Measurements from ENCODE around the gene DDHD1.

Gene DDHD1

DNA sequence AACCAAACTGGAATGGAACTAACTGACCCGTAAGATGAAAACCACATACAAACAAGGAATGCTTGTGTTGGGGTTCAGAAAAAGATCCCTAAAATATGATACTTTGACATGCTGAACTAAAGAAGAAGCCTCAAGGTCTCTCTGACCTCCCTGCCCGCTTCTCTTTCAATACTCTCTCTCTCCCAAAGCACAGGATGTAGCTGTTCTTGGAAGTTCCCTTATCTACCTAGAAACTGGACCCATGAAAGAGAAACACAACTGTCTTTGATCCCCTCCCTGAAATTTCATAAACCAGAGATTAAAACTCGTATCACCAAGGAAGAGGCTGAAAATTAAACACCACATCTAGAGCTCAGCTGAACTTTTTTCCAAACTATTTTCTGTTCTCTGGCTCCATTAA lies 125.6 kb downstream of the DDHD1 start:
- peak; percentile 5 for DNase-seq

DNA sequence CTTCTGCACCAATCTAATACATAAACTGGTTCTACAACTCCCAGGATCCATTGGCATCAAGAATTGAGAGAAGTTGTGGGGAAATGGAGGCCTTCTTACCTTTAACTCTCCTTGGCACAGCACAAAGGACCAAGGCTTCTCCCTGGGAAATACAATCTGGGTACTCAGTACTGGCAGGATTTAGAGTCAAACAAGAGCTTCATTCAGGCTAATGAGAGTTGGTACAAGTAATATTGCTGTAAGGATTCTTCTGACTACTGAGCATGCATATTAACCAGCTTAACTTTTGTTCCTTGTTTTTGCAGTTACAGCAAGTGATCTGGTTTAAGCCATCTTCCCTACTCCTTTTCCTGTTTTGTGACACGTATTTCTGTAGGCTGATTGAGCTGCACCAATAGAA lies 126.1 kb downstream of the DDHD1 start:
- DNase-seq: no peak

DNA sequence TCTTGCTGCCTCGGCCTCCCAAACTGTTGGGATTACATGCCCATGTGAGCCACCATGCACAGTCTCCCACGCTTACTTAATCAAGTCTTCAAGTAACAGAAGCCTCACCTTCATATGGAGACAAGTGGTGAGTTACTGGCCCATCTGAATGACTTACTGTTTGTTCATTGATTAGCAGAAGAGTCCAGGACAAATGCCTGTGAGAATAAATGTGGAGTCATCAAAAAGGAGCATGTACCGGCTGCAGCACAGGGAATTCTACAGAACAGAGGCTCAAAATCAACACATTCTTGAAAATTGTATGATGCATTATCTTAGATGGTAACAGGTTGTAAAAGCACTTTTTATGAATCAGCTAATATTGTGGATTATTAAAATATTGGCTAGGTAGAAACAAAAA lies 129.8 kb downstream of the DDHD1 start:
- DNase-seq: no peak

DNA sequence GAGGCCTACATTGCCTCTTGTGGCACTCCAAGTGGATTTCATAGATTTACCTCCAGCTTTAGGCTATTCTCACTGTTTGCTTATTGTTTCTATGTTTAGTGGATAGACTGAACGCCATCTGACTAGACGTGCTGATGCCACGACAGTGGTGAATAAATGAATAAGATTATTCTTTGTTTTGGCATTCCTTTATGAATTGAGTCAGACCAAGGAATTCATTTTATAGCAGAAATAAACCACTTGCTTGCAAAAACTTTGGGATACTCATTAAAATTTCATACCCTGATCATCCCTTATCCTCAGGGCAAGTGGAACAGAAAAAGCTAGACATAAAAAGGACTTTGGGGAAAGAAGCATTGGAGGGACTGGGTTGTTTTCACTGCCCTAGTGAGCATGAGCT lies 130.5 kb downstream of the DDHD1 start:
- DNase-seq: no peak

DNA sequence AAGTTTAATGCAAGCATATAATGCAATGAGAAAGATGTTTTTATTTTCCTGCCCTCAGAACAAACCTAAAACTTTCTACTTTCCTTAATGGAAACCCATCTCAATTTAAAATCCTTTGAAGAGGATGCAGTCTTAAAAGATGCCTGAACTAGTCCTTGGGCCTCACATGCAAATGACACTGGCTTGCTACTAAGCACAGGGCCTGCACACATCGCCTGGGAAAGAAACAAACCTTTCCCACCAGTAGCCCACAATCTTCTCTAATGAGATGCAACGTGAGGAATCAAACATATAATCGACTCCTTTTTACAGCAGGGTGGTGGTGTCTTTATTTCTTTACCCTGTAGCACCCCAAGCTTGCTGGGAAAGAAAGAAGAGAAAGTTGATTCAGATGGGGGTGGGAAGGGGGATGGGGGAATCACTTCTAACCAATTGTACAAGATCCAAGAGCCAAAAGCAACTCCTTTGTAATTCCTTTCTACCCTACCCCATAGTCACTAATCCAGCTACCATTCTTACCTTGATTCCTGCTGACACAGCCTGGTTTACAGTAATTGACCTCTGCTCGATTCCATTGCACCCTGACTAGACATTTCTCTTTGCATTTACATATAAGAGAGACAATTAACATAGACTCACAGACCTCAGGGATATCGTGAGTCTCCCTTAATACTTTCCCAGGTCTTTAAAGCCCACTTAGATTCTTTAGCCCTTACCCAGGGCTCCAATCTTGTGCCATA lies 132.8 kb downstream of the DDHD1 start:
- no peak for DNase-seq

DNA sequence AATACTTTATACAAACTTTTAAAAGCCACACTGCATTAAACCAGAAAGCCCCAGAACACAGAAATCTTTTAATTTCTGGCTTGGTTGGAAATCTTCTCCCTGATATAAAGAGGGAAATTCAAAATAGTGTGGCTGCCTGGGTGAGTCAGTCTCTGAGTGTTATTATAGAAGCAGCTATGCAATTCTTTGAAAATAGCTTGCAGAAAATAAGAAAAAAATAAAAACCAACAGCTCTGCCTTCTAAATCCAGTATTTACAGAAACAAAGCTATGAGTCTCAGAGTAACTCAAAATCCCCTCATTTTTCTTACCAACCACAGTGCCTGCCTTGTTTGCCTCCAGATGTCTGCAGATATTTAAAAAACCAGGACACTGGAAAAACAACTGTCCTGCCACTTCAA lies 133.7 kb downstream of the DDHD1 start:
- no peak for DNase-seq

DNA sequence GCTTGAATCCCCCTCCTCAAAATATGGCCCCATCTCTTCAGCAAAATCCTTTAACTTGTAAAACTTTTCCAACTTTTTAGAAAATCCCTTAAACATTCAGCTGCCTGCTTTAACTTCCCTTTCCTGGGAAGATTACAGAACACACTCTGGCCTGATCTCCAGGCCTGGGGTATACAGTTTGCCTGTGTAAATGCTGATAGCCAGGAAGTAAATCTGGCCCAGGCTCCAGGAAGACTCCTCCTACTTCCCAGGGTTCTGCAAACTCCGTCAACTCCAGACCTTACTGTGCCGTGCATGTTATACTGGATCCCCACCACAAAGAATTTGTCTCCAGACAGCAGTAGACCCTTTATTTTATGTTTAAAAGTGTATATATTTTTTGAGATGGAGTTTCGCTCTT lies 135.3 kb downstream of the DDHD1 start:
- no peak for DNase-seq

DNA sequence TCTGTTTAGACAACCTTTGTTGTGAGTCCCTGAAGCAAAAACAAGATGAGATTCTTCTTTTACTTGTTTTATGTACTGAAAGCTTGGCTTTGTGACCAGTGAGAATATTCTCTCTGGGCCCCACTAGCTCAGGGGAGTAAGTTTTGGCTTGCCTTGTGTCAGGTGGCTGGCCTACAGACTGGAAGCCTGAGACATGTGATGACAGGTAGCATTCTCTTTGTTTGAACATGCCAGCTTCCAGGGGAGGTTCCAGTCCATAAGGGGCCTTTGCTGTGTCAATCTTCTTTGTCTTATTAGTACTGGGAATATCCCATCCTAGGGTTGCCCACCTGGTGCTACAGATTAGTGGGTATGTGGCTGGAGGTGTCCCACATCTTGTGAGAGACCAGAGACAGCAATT lies 136.2 kb downstream of the DDHD1 start:
- no peak for DNase-seq

DNA sequence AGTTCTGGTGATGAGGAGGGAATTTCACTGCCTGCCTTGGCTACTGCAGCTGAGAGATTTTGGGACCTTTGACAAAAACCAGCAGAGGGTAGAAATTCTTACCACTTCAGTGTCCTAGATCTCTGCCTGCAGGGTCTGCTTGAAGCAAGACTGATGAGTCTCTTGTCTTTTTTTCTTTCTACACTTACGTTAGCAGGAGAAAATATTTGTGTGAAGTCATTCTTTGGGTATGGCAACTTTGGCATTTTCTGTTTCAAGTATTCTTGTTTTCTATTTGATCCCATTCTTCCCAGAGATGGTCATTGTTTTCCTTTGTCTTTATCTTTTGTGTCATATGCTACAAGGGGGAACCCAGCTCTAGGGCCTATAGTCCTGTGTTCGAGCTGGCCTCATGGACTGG lies 136.6 kb downstream of the DDHD1 start:
- no peak for DNase-seq

DNA sequence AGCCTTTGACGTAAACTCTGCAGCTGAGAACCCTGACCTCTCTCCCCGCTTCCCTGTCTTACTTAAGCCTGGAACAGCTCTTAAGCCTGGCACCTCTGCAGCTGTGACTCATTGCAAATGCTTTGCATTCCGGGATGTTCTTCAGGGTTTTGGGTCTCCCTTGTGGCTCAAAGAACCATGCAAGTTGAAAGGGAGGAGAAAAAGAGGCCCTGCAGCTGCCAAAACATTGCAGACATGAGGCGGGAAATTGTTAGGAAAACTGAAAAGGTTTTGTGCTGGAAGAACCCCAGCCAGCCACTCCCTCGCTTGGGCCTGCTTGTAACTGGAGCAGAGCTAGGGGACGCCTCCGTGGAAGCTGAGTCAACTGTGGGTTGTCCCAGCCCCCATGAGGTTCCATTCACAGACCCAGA lies 142.1 kb downstream of the DDHD1 start:
- DNase-seq: no peak

DNA sequence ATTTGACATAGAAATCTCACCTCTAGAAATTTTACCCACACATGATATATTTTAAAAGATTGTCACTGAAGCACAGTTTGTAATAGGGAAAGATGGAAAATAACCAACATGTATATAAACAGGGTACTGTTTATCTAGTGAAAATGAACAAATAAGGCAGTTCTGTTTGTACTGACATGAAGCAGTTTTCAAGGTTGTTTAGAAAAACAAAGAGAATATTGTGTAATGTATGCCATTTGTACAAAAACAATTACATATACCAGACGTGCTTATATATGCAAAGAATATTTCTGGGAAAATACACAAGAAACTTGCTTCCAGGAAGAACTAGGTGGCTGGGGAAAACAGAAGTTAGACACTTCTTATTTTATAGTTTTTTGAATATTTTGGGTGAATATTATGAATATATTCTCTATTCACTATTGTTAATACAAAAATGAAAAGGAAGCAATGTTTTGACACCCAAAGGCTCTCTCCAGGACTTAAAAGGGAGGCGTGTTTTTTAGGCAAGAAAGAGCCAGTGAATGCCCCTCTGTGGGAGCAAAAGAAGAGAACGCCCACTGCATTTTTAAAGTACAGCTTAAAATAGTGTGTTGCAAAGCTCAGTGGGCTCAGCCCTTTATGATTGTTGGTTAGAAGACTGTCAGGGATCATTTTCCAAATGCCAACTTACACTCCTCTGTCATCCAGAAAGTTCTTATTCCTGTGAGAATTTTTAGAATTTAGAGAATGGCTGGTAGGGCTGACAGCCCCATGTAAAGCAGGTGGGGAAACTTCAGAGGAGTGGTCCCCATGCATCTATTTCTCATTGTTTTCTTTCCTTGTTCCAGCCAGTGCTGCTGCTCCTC lies 142.7 kb downstream of the DDHD1 start:
- no peak for DNase-seq

DNA sequence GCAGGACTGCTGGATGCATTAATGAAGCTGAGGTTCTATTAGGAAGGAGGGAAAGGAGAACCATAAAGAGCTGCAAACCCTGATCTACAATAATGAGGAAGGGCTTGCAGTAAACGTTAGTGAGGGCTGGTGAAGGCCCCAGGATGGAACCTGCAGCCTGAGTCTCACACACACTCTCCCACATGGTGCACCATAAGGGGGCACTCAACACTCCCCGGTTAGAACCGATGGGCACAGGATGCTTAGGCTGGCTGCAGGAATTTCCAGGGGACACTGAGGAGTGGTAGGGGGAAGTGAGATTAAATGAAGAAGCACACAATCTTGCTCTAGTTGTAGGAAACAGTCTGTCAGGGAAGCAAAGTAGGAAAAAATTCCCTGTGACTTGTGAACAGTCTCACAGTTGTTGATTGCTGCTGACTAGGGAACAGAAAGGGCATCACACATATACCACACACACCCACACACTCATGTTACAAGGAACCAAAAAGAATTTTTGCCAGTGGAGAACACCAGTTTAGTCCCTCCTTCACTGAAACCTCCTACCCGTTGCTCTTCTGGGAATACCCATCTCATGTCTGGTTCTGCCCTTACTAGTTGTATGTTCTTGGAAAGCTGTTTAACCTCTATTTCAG lies 146.1 kb downstream of the DDHD1 start:
- DNase-seq: no peak

DNA sequence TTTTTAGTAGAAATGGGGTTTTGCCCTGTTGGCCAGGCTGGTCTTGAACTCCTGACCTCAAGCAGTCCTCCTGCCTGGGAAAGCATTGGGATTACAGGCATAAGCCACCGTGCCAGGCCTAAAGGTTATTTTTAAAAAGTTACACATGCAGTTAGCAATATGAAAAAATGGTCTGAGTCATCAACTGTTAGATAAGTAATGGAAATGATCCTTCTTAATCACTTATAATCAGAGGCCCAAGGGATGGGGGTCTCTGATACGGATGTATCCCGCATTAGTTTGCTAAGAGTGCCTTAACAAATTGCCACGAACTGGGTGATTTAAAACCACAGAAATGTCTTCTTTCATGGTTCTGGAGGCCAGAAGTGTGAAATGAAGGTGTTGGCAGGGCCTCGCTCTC lies 148.1 kb downstream of the DDHD1 start:
- DNase-seq: no peak

DNA sequence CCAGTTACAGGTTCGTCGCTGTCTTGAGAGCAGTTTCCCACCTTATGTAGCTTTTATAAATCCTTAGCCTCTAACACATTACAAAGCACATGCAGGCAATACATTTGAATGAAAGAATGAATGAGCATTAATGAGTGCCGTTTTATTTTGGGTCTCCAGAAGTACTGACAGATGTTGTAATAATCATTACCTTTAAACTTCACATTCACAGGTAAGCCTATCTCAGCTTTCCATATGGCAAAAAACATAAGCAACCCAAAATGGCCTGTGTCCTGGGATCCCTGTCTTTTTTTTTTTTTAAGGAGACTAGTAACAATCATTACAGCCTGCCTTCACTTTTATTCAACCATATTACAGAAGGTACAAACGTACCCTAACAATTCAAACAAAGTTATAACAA lies 149.3 kb downstream of the DDHD1 start:
- no peak for DNase-seq

DNA sequence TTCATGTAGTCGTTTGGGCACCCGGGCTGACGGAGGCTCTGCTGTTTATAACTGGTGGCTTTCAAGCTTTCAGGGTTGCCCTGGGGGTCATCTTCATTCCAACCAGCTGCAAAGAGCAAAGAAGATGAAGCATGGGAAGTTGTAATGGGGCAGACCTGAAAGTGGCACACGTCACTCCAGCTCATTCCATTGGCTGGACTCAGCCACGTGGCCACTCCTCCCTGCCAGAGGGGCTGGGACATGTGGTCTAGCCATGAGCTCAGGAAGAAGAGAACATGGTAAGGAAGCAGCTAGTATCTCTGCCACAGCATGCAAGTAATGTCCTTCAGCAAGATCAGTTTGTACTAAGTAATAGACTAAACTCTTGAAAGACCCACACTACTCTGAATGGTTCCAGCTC lies 150.5 kb downstream of the DDHD1 start:
- peak; percentile 16 for DNase-seq

DNA sequence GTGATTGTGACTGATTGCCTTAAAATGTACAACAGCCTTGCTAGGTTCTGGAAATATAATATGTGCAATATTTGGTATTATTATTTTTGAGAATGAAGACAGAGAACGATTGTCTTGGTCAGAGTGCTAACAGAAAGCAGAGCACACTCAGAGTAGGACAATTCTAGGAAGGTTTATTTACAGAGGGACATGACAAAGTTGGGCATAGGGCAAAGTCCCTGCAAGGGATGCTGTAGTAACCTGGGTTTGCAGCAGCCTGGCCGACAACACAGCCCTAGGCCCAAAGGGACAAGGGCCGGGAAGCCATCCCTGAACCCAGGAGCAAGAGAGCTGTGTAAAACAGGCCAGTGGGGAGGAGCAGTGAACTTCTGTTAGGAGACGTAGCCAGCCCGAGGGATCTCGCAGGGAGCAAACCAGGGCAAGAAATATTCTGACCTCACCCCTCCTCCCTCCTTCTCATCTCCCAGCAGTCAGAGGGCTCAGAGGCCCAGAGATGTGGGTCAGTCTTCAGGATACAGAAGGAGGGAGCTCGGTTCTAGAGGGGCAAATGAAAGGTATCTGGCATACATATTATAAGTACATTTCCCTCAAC lies 151.2 kb downstream of the DDHD1 start:
- DNase-seq: no peak

DNA sequence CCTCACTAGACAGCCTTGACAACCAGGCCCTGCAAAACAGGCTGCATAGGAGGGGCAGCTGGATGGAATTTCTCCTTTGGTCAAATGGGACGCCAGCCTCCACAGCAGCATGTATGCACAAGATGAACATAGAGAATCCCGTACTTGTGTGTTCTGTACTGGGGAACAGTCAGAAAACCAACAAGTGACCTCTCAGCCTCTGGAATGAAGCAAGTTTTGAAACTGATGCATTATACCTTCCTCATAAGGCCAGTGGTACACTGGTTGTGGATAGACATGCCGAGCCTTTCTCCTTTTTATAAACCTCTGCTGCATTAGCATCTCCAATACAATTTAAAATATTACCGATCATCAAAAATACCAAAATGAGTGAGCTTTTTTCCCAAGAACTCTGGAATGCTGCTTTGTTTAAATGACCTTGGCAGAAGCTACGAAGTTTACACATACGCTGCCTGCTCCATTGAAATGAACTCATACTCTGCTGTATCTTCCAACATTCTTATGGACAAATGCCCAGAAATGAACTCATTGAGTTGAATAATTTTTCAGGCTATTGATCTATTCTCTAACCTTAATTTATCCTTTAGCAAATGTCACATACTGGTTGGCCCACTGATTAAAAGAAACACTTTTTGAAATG lies 154.6 kb downstream of the DDHD1 start:
- no peak for DNase-seq

DNA sequence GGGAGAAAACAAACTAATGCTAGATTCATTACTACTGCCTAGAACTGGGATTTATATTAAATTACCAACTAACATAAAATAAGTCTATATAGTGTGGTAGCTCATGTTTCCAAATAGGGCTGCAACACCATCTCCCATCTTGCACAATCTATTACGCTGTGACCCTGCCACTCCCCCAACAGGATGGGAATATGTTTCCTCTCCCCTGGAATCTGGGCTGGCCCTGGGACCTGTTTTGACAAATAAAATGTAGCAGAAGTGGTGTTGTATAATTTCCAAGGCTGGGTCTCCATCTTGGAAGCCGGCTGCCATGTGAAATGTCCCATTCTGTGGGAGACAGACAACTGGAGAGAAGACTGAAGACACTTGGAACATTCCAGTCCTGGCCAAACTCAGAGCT lies 156.6 kb downstream of the DDHD1 start:
- DNase-seq: no peak

DNA sequence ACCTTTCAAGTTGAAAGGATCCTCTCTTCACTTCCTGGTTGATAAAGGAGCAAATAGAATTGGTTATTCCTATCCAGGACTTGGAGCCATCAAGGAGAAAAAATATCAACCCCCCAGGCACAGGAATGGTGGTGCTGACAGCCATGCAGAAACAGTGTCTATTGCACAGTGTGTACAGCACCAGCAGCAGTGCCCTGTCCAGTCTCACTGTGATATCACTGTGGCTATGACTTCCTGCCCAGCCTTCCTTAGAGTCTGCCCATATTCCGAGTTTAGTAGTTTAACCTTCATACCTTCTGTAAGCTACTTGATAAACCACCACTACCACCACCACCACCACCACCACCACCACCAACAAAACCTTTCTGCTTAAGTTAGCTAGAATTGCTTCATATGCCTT lies 157.1 kb downstream of the DDHD1 start:
- DNase-seq: no peak

DNA sequence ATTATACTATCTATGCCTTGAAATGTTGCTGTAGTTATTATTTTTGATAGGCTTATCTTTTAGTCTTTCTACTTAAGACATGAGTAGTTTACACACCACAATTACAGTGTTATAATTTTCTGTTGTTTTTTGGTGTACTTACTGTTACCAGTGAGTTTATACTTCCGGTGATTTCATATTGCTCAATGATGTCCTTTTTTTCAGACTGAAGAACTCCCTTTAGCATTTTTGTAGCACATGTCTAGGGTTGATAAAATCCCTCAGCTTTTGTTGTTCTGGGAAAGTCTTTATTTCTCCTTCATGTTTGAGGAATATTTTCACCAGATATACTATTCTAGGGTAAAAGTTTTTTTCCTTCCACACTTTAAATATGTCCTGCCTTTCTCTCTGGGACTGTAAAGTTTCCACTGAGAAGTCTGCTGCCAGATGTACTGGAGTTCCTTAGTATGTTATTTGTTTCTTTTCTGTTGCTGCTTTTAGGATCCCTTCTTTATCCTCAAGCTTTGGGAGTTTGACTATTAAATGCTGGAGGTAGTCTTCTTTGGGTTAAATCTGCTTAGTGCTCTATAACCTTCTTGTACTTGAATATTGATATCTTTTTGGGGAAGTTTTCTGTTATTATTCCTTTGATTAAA lies 160.8 kb downstream of the DDHD1 start:
- DNase-seq: no peak

DNA sequence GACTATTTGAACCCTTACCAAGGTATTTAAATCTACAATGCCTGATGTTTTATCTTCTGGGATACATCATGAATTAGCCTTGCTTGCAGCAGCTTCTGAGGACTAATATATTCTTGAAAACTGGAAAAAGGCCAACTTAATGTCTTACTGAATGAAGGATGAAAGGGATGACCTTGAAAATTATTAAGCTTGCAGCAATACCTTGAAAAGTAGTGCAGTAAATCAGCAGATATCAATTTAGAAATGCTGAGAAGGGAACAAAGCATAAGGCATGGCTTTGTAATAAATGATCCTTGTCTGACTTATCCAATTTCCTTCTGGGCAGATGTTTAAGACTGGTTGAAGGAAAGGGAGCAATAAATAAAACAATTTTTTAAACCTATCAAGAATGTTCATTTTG lies 165.0 kb downstream of the DDHD1 start:
- peak; percentile 41 for DNase-seq

DNA sequence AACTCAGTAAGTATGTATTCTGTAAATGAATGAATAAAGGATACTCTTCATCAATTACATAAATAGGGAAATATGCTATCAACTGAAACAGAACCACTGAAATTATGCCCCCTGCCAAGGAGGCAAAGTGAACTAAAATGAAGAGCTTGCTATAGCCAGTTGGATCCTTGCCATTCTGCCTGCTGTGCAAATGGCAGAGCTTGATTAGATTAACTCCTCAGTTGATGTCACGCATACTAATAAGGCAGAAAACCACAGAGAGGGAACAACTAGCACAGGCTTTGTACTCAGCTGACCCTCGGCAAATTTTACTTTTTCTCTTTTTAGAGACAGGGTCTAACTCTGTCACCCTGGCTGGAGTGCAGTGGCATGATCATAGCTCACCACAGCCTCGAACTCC lies 165.6 kb downstream of the DDHD1 start:
- peak; percentile 93 for DNase-seq

DNA sequence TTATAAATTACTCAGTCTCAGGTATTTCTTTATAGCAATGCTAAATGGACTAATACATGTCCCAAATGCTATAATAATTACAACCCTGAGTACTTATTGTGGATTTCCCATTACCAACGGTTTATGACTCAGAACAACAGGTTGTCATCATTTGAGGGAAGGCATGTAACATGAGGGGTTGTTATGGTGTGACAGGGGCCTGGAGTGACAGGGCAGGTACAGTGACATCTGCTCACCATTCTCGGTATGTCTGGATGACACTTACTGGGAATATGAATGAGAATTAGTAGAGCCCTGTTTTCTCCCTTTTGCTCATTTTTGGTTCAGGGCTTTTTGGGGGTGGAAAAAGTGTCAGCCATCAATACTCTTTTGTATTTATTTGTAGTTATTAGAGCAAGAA lies 166.1 kb downstream of the DDHD1 start:
- DNase-seq: no peak

Measured in hematopoietic multipotent progenitor cell treated with erythropoietin and hydrocortisone succinate and interleukin-3 and kit ligand, for 6 days (in vitro differentiated cells).